H7 (cell line): ENCODE measurements around the gene DVL1. TPM values are rescaled to one million over a fixed set of nuclear protein-coding genes. Genes with fewer than 3 reads are reported as not detected.

Source experiments
- DNase-seq: peaks from one replicate; pipeline ENCODE4 v3.0.0; 2012
- H3K27me3 ChIP-seq: 2 replicates; pipeline ENCODE4 v1.6.0; 2011; ENCODE audit warnings: mild to moderate bottlenecking, low read length; ENCODE audit not compliant: control insufficient read depth, insufficient read depth
- H3K36me3 ChIP-seq: replicated peaks from 2 replicates; pipeline ENCODE4 v1.5.1; 2011; ENCODE audit warnings: low read length; ENCODE audit not compliant: control insufficient read depth, insufficient read depth
- H3K4me3 ChIP-seq: 2 replicates; pipeline ENCODE4 v1.5.1; 2011; ENCODE audit warnings: low read depth, mild to moderate bottlenecking, control low read depth, low read length, moderate library complexity; ENCODE audit not compliant: insufficient read depth
- total RNA-seq: library from RNA; depleted of rRNA; stranded (reverse); fragments of >200 nt; shearing (Covaris generic); gene quantifications from 2 replicates; pipeline ENCODE4 v1.2.3, GENCODE V29; 2014; rRNA removed

DVL1 gene
- total RNA-seq, 1 experiment from 2014 or later, result 189 TPM

- no peaks in the 10 kb centered on the region; the same call in 1 of the 2 replicates for H3K36me3 ChIP-seq
- peak; percentile 98 for DNase-seq
- H3K27me3 ChIP-seq, result no peaks in the 10 kb centered on the region
- peak overlapping the region; percentile 37 for H3K4me3 ChIP-seq
Observed at GRCh38 chr1:1293263-1294249, 55.7 kb downstream of the DVL1 start.

GRCh38 chr1:1292851-1293250 lies 56.4 kb downstream of the DVL1 start:
- Histone ChIP-seq H3K36me3 (no peaks in the 10 kb centered on the region; the same call in 1 of the 2 replicates), H3K27me3 (no peaks in the 10 kb centered on the region), H3K4me3 (no peak overlapping the region)
- DNase-seq, result no peak

GRCh38 chr1:1292442-1292779 lies 56.8 kb downstream of the DVL1 start:
- Histone ChIP-seq H3K27me3 (no peaks in the 10 kb centered on the region), H3K36me3 (no peaks in the 10 kb centered on the region; the same call in 1 of the 2 replicates), H3K4me3 (no peak overlapping the region)
- DNase-seq, result no peak

- DNase-seq, result peak; percentile 95
- H3K36me3 ChIP-seq, result no peaks in the 10 kb centered on the region; the same call in 1 of the 2 replicates
- no peak overlapping the region for H3K4me3 ChIP-seq
- H3K27me3 ChIP-seq, result no peaks in the 10 kb centered on the region
Observed at GRCh38 chr1:1291548-1292441, 57.4 kb downstream of the DVL1 start.

GRCh38 chr1:1291023-1291528 lies 58.1 kb downstream of the DVL1 start:
- DNase-seq, result peak; percentile 68
- no peaks in the 10 kb centered on the region for H3K36me3 ChIP-seq
- H3K4me3 ChIP-seq, result no peak overlapping the region
- H3K27me3 ChIP-seq, result no peaks in the 10 kb centered on the region

- H3K36me3 ChIP-seq, result no peaks in the 10 kb centered on the region
- no peaks in the 10 kb centered on the region for H3K27me3 ChIP-seq
- DNase-seq, result peak; percentile 95
- no peak overlapping the region for H3K4me3 ChIP-seq
Observed at GRCh38 chr1:1290238-1290731, 58.9 kb downstream of the DVL1 start.

GRCh38 chr1:1287288-1288110 lies 61.7 kb downstream of the DVL1 start:
- H3K27me3 ChIP-seq, result no peaks in the 10 kb centered on the region
- no peaks in the 10 kb centered on the region for H3K36me3 ChIP-seq
- peak; percentile 75 for DNase-seq

GRCh38 chr1:1286313-1287261 lies 62.6 kb downstream of the DVL1 start:
- H3K36me3 ChIP-seq, result no peaks in the 10 kb centered on the region
- H3K27me3 ChIP-seq, result no peaks in the 10 kb centered on the region
- no peak overlapping the region for H3K4me3 ChIP-seq
- peak; percentile 74 for DNase-seq

More at GRCh38 chr1:1287288-1288110, 61.7 kb downstream of the DVL1 start:
- H3K4me3 ChIP-seq, result no peak overlapping the region

- Histone ChIP-seq H3K36me3 (no peaks in the 10 kb centered on the region), H3K4me3 (no peak overlapping the region), H3K27me3 (no peaks in the 10 kb centered on the region)
- peak; percentile 74 for DNase-seq
Observed at GRCh38 chr1:1285611-1286311, 63.5 kb downstream of the DVL1 start.

Other genes starting within 250 kb of the DVL1 start
- gene C1orf159, start 233.3 kb downstream of the DVL1 start, total RNA-seq, result 29.3 and 32.0 TPM in 2 replicates
- not detected in 2 replicates for gene TTLL10, start 175.5 kb downstream of the DVL1 start, total RNA-seq
- gene TNFRSF18, start 142.8 kb downstream of the DVL1 start, total RNA-seq, result not detected in 2 replicates
- gene TNFRSF4, start 135.3 kb downstream of the DVL1 start, total RNA-seq, result 0.07 and 0.89 TPM in 2 replicates
- gene SDF4, start 117.4 kb downstream of the DVL1 start, total RNA-seq, result 102 and 127 TPM in 2 replicates
- 40.3 and 47.2 TPM in 2 replicates for gene B3GALT6, start 117.2 kb downstream of the DVL1 start, total RNA-seq
- 3.6 and 6.3 TPM in 2 replicates for gene C1QTNF12, start 102.7 kb downstream of the DVL1 start, total RNA-seq
- 81.8 and 105 TPM in 2 replicates for gene UBE2J2, start 75.6 kb downstream of the DVL1 start, total RNA-seq
- 4.0 and 10.2 TPM in 2 replicates for gene SCNN1D, start 69.0 kb downstream of the DVL1 start, total RNA-seq
- 55.7 and 55.9 TPM in 2 replicates for gene ACAP3, start 41.5 kb downstream of the DVL1 start, total RNA-seq
- gene PUSL1, start 40.8 kb downstream of the DVL1 start, total RNA-seq, result 93.5 and 98.6 TPM in 2 replicates
- 169 and 189 TPM in 2 replicates for gene INTS11, start 24.8 kb downstream of the DVL1 start, total RNA-seq
- gene CPTP, start 24.6 kb downstream of the DVL1 start, total RNA-seq, result 25.0 and 27.7 TPM in 2 replicates
- 0.14 TPM in 1 of 2 replicates, not detected in the other for gene TAS1R3, start 18.1 kb downstream of the DVL1 start, total RNA-seq
- gene MXRA8, start 9.1 kb upstream of the DVL1 start, total RNA-seq, result 54.2 and 80.1 TPM in 2 replicates
- 275 and 320 TPM in 2 replicates for gene AURKAIP1, start 25.8 kb upstream of the DVL1 start, total RNA-seq
- 147 and 200 TPM in 2 replicates for gene CCNL2, start 49.9 kb upstream of the DVL1 start, total RNA-seq
- gene MRPL20, start 57.9 kb upstream of the DVL1 start, total RNA-seq, result 184 and 267 TPM in 2 replicates
- gene ANKRD65, start 71.9 kb upstream of the DVL1 start, total RNA-seq, result 0.67 TPM in 1 of 2 replicates, not detected in the other
- gene VWA1, start 86.3 kb upstream of the DVL1 start, total RNA-seq, result 32.1 and 37.1 TPM in 2 replicates
- 0.14 and 0.74 TPM in 2 replicates for gene ATAD3C, start 100.3 kb upstream of the DVL1 start, total RNA-seq
- gene ATAD3B, start 122.3 kb upstream of the DVL1 start, total RNA-seq, result 43.5 and 44.1 TPM in 2 replicates
- gene ATAD3A, start 162.7 kb upstream of the DVL1 start, total RNA-seq, result 105 and 113 TPM in 2 replicates
- 13.6 and 14.3 TPM in 2 replicates for gene TMEM240, start 191.2 kb upstream of the DVL1 start, total RNA-seq
- 80.7 and 94.3 TPM in 2 replicates for gene SSU72, start 225.4 kb upstream of the DVL1 start, total RNA-seq